Heart right ventricle (tissue), 16 donors: ENCODE measurements around the gene SHISA4. TPM values are rescaled to one million over a fixed set of nuclear protein-coding genes. Genes with fewer than 3 reads are reported as not detected.
"Not testable (repeated sequence)": the region's sequence is repeated elsewhere in the genome, so short reads cannot be mapped to it uniquely, and the experiment has no call there.

ENCODE experiments used
- ATAC-seq, 8 donors: fragments of 200-7000 bp; cut with Tn5 transposase; one replicate each; pipeline ENCODE4 v1.9.1; 2020; ENCODE audit warnings: mild to moderate bottlenecking in 8 of 8, moderate library complexity in 8 of 8, moderate number of reproducible peaks in 1 of 8
- DNase-seq, 2 donors: peaks; one replicate each; pipeline ENCODE4 v3.0.0-alpha.2; 2020
- H3K27ac ChIP-seq, 10 donors: fragments of 200-600 bp; sonication (generic) in 2 of 10; one replicate each; pipeline versions ENCODE4 v1.5.0 to v1.8.0; 2020 to 2022; ENCODE audit warnings: mild to moderate bottlenecking in 3 of 10
- H3K27me3 ChIP-seq, 7 donors: fragments of 200-600 bp; one replicate each; pipeline ENCODE4 v1.8.0; 2021 to 2022; ENCODE audit warnings: mild to moderate bottlenecking in 2 of 7
- H3K36me3 ChIP-seq, 9 donors: fragments of 200-600 bp; sonication (generic) in 1 of 9; one replicate each; pipeline versions ENCODE4 v1.5.0 to v1.8.0; 2020 to 2022; ENCODE audit warnings: mild to moderate bottlenecking in 2 of 9
- H3K4me1 ChIP-seq, 9 donors: fragments of 200-600 bp; sonication (generic) in 1 of 9; one replicate each; pipeline versions ENCODE4 v1.5.0 to v1.8.0; 2020 to 2022; ENCODE audit warnings: mild to moderate bottlenecking in 4 of 9
- H3K4me3 ChIP-seq, 10 donors: fragments of 200-600 bp; sonication (generic) in 2 of 10; one replicate each; pipeline versions ENCODE4 v1.5.0 to v1.8.0; 2020 to 2022; ENCODE audit warnings: mild to moderate bottlenecking in 7 of 10, moderate library complexity in 2 of 10
- H3K9me3 ChIP-seq, 11 donors: fragments of 200-600 bp in 10 of 11; sonication (generic) in 2 of 11; one replicate each; pipeline versions ENCODE4 v1.5.0 to v1.8.0; 2013 to 2022; ENCODE audit warnings: mild to moderate bottlenecking in 2 of 11, control low read depth in 1 of 11, moderate library complexity in 1 of 11
- CTCF ChIP-seq, 9 donors: fragments of 200-600 bp; sonication (generic) in 2 of 9; IDR thresholded peaks; one replicate each; pipeline versions ENCODE4 v1.5.0 to v1.8.0; 2021 to 2022; ENCODE audit warnings: antibody characterized with exemption in 9 of 9, mild to moderate bottlenecking in 5 of 9, moderate library complexity in 1 of 9
- WGBS, 2 donors: extraction: QIAGEN DNeasy Blood & Tissue Kit; methylation state at CpG; one replicate each; pipeline ENCODE4 v1.1.7; 2013; ENCODE audit warnings: inconsistent platforms in 1 of 2; 5-methylcytosine and 5-hydroxymethylcytosine counted together
- intact Hi-C, 10 donors: fragments of 100-400 bp; cut with DNase I; formaldehyde crosslinking; loops; one replicate each; pipeline versions ENCODE4 v1.11.1 to v1.14.2; 2022
- polyA plus RNA-seq, 2 donors: library from polyadenylated mRNA; stranded (reverse); fragments of 200-250 nt; gene quantifications; one replicate each; pipeline ENCODE4 v1.2.3, GENCODE V29; 2013
- total RNA-seq, 10 donors: library from RNA; stranded (reverse); fragmentation: NEBNext Ultra II Directional in 3 of 10; extraction: Animal tissue kit (Norgen Biotek cat#: 25700) in 3 of 10; gene quantifications; one replicate each; pipeline versions ENCODE4 v1.2.1 to v1.2.4, GENCODE V29; 2021 to 2023
- donor health status: Arrhythmogenic right ventricular cardiomyopathy.
- donor health status: ischemic (EF 13 %, LVEDD 7.1; RV severe dilation, severe dysfunction).
- donor health status: healthy with polysubstance abuse.
- donor health status: DM: no; HTN: yes; CAD: no.
- donor health status: DM: no; HTN: no; CAD: no.
- donor health status: ischemic (EF 25% LVEDD 6.9; RV normal size, moderate dysfunction).
- donor health status: ischemic (EF 25% LVEDD 5.7; RV mildly dilated, moderate dysfunction).
- donor health status: healthy.
- donor health status: DM: yes; HTN: yes; CAD: no.
- donor health status: Ischemic cardiomyopathy.
- donor health status: ischemic (EF 35%, LVEDD 5.7; RV mildly dilated, moderate dysfunction).
- donor health status: nonischemic (EF 11% LVEDD 7.7; RV severe dilation, severe dysfunction).
- donor health status: DM: yes; HTN: yes; CAD: no.
- donor health status: PGD.
- donor health status: ischemic (EF 29% LVEDD 5.4; RV normal size, mild dysfunction).
- donor health status: nonischemic (EF 23%, LVEDD 6.1; RV moderate dilation, normal function).

SHISA4 gene
- total and polyA plus RNA-seq, 12 donors: 72.6 to 214 (median 122) TPM

GRCh38 chr1:201898240-201898894, 9.7 kb downstream of the SHISA4 start:
- DNase-seq (no peak), ATAC-seq (no peak)
- Histone ChIP-seq H3K9me3 (no peaks in the 10 kb centered on the region), H3K27me3 (no peaks in the 10 kb centered on the region), H3K36me3 (peaks cover 0 to 12% (median 0%) of the 10 kb centered on the region in 9 donors), H3K4me1 (peaks cover 3 to 32% (median 13%) of the 10 kb centered on the region in 9 donors), H3K4me3 (no peak overlapping the region), H3K27ac (peak overlapping the region in 4 of 10 donors; percentile 78 to 85 (median 82))
- 76 to 80% methylated on average over 4 of the region's 4 CpGs for WGBS, 2 donors
- intact Hi-C loops: loop anchor here in 7 of 10 donors (2.0 to 10.0 kb wide), 6 partner anchors 46 to 236 kb away; partner anchors contain the start of genes LMOD1 (in 1 of the 7) and TIMM17A (in 1 of the 7)
- no peak for TF ChIP-seq CTCF (IDR thresholded peaks at IDR 0.05)

DNA sequence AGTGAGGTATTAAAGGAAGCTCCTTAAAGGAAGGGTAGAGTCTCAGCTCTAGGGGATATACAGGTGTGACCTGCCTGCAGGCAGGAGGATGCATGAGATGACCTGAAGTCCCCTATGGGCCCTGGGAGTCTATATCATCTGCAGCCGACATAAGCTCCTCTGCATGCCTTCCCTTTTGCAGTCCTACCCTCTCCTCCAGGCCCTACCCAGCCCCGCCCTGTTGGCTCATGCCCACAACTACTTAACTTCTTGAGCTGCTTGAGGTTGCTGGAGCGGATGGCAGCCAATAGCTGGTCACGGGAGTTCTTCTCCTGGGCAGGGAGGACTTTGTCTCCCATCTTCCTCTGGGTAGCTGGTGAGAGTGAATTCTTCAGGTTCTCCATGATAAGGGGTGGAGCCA, 10.3 kb downstream of the SHISA4 start:
- DNase-seq: no peak
- Histone ChIP-seq H3K36me3 (peaks cover 0 to 12% (median 0%) of the 10 kb centered on the region in 9 donors), H3K4me3 (no peak overlapping the region), H3K4me1 (peaks cover 3 to 33% (median 13%) of the 10 kb centered on the region in 9 donors), H3K9me3 (no peaks in the 10 kb centered on the region), H3K27me3 (no peaks in the 10 kb centered on the region), H3K27ac (no peak overlapping the region)
- no peak for TF ChIP-seq CTCF (IDR thresholded peaks at IDR 0.05)
- 62 to 67% methylated on average over 4 of the region's 4 CpGs for WGBS, 2 donors
- no peak for ATAC-seq
- intact Hi-C loops: loop anchor here in 7 of 10 donors (2.0 to 10.0 kb wide), 6 partner anchors 46 to 236 kb away; partner anchors contain the start of genes LMOD1 (in 1 of the 7) and TIMM17A (in 1 of the 7)

DNA sequence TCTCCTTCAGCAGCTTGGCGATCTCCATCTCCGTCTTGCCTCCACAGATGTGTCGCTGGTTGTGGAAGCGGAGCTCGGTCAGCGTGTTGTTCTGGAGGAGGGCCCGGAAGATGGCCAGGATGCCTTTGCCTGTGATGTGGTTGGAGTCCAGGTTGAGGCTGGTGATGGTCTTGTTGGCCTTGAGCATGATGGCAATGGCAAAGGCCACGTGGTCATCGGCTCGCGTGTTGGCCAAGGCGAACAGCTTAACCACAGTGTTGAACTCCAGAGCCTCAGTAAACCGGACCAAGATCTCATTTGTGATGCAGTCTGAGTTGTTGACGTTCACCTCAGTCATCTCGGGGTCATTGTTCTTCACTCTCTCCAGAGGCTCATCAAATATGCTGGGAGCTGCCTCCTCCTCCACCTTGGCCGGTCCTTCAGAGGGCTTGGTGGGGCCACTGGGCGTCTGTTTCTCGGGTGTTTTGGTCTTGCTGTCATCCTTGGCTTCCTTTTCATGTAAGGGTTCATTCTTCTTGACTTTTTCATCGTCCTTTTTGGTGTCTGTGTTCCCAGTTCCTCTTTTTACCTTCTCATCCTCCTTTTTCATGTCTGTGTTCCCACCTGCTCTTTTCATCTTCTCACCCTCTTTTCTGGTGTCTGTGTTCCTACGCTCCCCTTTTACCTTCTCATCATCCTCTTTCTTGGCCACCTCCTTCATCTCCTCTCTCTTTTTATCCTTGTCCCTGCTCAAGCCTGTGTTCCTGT, 11.2 kb downstream of the SHISA4 start:
- intact Hi-C loops: loop anchor here in 7 of 10 donors (2.0 to 10.0 kb wide), 7 partner anchors 45 to 235 kb away; partner anchors contain the start of genes LMOD1 (in 2 of the 7) and TIMM17A (in 1 of the 7)
- H3K4me1 ChIP-seq: peaks cover 4 to 42% (median 19%) of the 10 kb centered on the region in 9 donors
- TF ChIP-seq CTCF (IDR thresholded peaks at IDR 0.05): no peak
- peaks cover 0 to 12% (median 0%) of the 10 kb centered on the region in 9 donors for H3K36me3 ChIP-seq
- no peaks in the 10 kb centered on the region for H3K27me3 ChIP-seq
- ATAC-seq (no peak), DNase-seq (no peak)
- H3K9me3 ChIP-seq: no peaks in the 10 kb centered on the region
- H3K4me3 ChIP-seq: no peak overlapping the region
- 91 to 95% methylated on average over 20 of the region's 20 CpGs for WGBS, 2 donors
- H3K27ac ChIP-seq: peak overlapping the region in 1 of 10 donors; percentile 7

DNA sequence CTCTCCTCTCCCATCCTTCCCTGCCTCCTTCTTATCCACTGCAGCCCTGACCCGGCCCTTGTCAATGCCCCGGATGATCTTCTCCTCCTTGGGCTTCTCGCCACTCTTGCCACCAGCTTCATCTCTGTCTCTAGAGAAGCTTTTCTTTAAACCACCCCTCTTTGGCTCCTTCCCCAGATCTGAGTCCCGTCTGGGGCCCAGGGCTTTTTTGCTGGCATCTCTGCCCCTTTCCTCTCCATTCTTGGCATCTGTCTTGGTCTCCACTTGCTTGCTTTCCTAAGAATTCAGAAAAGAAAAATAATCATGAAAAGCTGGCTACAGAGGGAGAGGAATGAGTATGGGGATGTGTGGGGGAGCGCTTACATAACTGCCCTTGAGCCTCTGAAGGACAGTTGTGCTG, 11.8 kb downstream of the SHISA4 start:
- H3K27ac ChIP-seq: peak overlapping the region in 1 of 10 donors; percentile 7
- intact Hi-C loops: loop anchor here in 1 of 10 donors (5.0 kb wide), 1 partner anchor 47 kb away; the partner anchor contains the start of gene LMOD1
- no peaks in the 10 kb centered on the region for H3K27me3 ChIP-seq
- no peaks in the 10 kb centered on the region for H3K9me3 ChIP-seq
- 76 to 77% methylated on average over 5 of the region's 5 CpGs for WGBS, 2 donors
- peaks cover 7 to 48% (median 25%) of the 10 kb centered on the region in 9 donors for H3K4me1 ChIP-seq
- peaks cover 0 to 12% (median 0%) of the 10 kb centered on the region in 9 donors for H3K36me3 ChIP-seq
- no peak overlapping the region for H3K4me3 ChIP-seq
- DNase-seq (no peak), ATAC-seq (no peak)
- no peak for TF ChIP-seq CTCF (IDR thresholded peaks at IDR 0.05)

- H3K4me3 ChIP-seq, ATAC-seq, H3K27me3 ChIP-seq, H3K9me3 ChIP-seq, DNase-seq: not testable (repeated sequence)
- intact Hi-C loops: loop anchor here in 1 of 10 donors (5.0 kb wide), 1 partner anchor 46 kb away; the partner anchor contains the start of gene LMOD1
- H3K27ac ChIP-seq: peak overlapping the region in 1 of 10 donors; percentile 7
- H3K4me1 ChIP-seq: peaks cover 3 to 51% (median 26%) of the 10 kb centered on the region in 9 donors
- H3K36me3 ChIP-seq: peaks cover 0 to 12% (median 0%) of the 10 kb centered on the region in 9 donors
- WGBS, 2 donors: 90 to 97% methylated on average over 6 of the region's 6 CpGs
Observed at GRCh38 chr1:201901036-201901435, 12.3 kb downstream of the SHISA4 start.
